ENCODE data around the gene CERS1.
A peak's percentile ranks its signal among the peaks of the same experiment; 100 is the strongest.

Gene CERS1

DNA sequence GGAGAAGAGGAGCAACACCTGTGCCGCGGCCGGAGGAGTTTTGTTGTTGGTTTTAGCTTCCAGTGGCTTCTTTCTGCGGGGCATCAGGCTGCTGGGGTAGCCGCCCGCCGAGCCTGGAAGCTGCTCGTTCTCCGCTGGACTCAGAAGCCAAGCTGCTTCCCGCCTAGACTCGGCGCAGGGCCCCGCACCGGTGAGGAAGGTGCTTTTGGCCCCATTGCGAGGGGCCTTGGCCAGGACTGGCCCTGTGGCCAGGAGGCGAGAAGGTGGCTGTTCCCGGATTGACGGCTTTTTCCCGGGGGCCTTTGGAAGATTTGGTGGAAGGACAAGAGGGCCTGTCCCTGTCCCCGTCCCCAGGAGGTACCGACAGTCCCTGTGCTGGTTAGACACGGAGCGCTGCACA, 28.8 kb downstream of the CERS1 start:
- TF ChIP-seq, protein P1, sequence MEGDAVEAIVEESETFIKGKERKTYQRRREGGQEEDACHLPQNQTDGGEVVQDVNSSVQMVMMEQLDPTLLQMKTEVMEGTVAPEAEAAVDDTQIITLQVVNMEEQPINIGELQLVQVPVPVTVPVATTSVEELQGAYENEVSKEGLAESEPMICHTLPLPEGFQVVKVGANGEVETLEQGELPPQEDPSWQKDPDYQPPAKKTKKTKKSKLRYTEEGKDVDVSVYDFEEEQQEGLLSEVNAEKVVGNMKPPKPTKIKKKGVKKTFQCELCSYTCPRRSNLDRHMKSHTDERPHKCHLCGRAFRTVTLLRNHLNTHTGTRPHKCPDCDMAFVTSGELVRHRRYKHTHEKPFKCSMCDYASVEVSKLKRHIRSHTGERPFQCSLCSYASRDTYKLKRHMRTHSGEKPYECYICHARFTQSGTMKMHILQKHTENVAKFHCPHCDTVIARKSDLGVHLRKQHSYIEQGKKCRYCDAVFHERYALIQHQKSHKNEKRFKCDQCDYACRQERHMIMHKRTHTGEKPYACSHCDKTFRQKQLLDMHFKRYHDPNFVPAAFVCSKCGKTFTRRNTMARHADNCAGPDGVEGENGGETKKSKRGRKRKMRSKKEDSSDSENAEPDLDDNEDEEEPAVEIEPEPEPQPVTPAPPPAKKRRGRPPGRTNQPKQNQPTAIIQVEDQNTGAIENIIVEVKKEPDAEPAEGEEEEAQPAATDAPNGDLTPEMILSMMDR (IDR thresholded peaks at IDR 0.05; ENCODE audit: extremely low read depth, missing control alignments), result no peak
- no peak for DNase-seq (ENCODE audit: low spot score)

DNA sequence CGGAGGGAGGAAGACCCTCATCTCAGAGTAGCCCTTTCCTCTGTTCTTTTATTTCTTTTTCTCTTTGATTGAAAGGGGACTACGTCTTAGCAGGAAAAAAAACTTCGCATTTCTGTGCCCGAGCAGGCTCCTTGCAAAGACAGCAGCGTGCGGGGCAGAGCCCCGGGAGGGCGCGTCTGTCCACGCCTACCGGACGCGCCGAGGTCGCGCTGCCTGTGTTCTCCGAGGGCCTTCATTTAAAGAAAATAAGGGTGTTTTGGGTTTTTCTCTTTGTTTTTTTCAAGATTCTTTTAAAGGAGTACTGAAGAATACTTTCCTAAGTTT, 29.2 kb downstream of the CERS1 start:
- no peak for DNase-seq (ENCODE audit: low spot score)
- TF ChIP-seq, protein P1 (IDR thresholded peaks at IDR 0.05; ENCODE audit: extremely low read depth, missing control alignments), result no peak

DNA sequence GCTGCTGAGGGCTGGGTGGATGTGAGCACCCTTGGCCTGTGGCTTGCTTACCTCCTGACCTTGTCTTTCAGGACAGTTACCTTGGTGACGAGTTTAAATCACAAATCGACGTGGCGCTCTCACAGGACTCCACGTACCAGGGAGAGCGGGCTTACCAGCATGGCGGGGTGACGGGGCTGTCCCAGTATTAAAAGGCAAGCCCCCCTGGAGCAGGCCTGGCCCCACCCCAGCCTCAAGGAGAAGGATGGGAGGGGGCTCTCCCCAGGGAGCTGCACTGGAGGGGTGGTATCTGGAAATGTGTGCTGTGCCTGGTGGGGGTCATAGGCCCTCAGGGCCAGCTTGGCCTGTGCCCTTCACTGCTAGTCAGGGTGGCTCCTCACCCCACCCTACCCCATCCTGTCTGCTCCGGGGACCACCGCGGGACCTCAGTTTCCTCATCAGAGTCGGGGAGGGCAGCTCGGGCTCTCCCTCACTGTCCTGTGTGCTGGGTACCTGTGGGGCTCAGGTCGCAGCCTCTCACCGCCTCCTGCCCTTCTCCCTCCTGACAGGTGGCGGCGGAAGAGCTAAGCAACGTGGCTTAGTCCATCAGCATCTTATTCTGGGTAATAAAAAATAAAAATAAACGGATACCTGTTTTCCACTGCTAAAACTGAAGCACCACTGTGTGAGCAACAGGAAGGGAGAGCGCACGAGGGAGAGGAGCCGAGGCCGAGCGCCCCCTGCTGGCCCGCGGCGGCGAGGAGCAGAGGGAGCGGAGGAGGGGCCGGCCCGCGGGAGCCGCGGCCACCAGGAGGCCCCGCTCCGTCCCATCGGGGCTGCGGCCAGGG, 29.8 kb downstream of the CERS1 start:
- TF ChIP-seq, protein P1 (IDR thresholded peaks at IDR 0.05; ENCODE audit: extremely low read depth, missing control alignments), result peak; percentile 98
- DNase-seq (ENCODE audit: low spot score), result peak; percentile 96

DNA sequence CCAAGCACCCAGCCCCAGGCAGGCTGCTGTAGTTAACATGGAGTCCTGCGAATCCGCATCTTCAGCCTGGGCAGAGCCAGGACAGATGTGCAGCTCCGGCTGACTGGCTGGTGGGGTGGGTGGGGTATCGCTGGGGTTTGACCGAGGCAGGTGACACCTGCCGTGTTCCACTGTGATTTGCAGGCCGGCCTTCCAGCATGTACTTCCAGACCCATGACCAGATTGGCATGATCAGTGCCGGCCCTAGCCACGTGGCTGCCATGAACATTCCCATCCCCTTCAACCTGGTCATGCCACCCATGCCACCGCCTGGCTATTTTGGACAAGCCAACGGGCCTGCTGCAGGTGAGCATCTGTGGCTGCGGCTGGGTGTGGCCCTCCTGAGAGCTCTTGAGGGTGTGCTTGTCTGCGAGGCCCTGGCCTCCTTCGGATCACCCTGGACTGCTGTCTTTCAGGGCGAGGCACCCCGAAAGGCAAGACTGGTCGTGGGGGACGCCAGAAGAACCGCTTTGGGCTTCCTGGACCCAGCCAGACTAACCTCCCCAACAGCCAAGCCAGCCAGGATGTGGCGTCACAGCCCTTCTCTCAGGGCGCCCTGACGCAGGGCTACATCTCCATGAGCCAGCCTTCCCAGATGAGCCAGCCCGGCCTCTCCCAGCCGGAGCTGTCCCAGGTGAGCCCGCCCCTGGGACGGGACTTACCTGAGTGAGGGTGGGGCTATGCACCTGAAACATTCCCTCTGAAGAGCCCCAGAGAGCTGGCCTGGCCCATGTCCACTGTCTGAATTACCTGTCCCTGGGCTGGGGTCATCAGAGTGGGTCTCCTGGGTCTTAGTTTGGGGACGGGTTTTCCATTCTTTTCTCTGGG, 30.6 kb downstream of the CERS1 start:
- TF ChIP-seq, protein P1 (IDR thresholded peaks at IDR 0.05; ENCODE audit: extremely low read depth, missing control alignments), result no peak
- no peak for DNase-seq (ENCODE audit: low spot score)

DNA sequence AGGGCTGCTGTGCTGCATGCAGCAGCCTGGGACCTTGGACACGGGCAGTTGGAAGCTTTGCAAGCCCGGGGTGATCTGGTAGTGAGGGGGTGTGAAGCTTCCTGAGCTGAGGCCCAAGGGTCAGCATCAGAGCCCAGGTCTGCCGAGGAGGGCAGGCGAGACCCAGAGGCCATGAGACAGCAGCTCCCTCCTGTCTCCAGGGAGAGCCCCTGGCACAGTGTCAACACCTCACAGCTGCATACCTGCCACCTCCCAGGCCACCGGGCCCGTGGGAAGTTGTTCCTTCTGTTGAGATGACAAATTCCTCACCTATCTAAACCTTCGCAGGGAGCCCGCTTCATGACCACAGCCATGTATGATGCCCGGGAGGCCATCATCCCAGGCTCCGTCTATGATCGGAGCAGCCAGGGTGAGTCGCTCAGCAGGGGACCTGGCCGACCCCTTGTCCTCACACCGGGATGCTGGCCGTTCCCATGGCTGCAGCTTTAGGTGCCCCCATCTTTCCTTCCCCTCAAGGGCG, 32.1 kb downstream of the CERS1 start:
- no peak for DNase-seq (ENCODE audit: low spot score)
- TF ChIP-seq, protein P1 (IDR thresholded peaks at IDR 0.05; ENCODE audit: extremely low read depth, missing control alignments), result no peak

DNA sequence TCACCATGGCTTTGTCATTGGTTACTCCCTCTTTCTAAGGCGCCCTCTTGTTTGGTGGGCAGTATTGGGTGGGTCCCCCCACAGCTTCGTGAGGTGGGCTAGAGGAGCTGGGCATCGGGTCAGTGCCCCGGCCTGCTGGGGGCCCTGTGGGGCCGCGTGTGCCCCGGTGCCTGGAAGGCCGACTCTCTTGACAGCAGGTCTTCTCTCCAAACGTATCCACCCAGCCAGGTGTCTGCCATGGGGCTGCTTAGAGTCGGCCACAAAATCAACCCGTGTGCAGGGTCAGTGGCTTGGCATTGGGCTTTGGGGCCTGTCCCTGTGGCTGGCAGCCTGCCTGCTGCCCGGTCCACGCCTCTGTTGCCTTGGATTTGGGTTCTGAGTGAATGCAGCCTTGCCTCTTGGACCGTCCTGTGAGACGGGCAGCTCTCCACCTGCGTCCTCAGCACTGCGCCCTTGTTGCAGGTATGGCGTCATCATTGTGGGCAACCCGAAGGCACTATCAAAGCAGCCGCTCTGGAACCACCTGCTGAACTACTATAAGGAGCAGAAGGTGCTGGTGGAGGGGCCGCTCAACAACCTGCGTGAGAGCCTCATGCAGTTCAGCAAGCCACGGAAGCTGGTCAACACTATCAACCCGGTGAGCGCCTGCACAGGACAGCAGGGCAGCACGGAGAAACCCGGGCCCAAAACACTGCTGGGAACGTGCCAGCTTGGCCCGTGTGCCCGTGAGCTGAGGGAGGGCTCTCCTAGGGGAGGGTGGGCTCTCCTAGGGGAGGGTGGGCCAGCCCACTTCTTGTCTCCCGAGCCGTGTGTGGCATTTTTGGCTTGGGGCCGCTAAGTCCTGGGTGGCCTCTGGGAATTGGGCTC, 32.7 kb downstream of the CERS1 start:
- TF ChIP-seq, protein P1 (IDR thresholded peaks at IDR 0.05; ENCODE audit: extremely low read depth, missing control alignments), result no peak
- no peak for DNase-seq (ENCODE audit: low spot score)

Measured in GM20000 (cell line).